Suppressor macrophage treated with lipopolysaccharide for 1 hour (primary cell): ENCODE data around the gene CEMIP.
"Not testable (repeated sequence)": the region's sequence is repeated elsewhere in the genome, so short reads cannot be mapped to it uniquely, and the experiment has no call there.

ENCODE experiments used
- DNase-seq, 3 donors: peaks; one replicate each; pipeline ENCODE4 v3.0.0-alpha.2; 2020 to 2022

Gene CEMIP

GRCh38 chr15:80763235-80763634, 15.9 kb upstream of the CEMIP start:
- DNase-seq = not testable (repeated sequence)

- no peak for DNase-seq
Observed at GRCh38 chr15:80764535-80764934, 14.6 kb upstream of the CEMIP start.

- no peak for DNase-seq
Observed at GRCh38 chr15:80766275-80766674, 12.9 kb upstream of the CEMIP start.

- no peak for DNase-seq
Observed at GRCh38 chr15:80768158-80768557, 11.0 kb upstream of the CEMIP start.

DNA sequence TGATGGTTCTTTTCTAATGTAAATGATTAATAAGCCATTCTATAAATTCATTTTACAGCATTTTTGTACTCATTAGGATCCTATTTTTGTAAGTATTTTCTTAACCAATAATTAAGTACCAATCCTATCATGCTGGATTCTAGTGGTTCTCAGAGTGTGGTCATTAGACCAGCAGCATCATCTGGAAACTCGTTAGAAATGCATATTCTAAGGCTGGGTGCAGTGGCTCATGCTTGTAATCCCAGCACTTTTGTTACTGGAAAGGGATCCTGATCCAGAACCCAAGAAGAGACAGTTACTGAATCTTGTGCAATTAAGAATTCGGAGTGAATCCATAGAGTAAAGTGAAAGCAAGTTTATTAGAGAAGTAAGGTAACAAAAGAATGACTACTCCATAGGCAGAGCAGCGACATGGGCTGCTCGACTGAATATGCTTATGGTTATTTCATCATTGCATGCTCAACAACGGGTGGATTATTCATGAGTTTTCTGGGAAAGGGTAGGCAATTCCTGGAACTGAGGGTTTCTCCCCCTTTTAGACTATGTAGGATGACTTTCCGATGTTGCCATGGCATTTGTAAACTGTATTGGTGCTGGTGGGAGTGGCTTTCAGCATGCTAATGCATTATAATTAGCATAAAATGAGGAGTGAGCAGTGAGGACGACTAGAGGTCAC, 9.9 kb upstream of the CEMIP start:
- no peak for DNase-seq

DNA sequence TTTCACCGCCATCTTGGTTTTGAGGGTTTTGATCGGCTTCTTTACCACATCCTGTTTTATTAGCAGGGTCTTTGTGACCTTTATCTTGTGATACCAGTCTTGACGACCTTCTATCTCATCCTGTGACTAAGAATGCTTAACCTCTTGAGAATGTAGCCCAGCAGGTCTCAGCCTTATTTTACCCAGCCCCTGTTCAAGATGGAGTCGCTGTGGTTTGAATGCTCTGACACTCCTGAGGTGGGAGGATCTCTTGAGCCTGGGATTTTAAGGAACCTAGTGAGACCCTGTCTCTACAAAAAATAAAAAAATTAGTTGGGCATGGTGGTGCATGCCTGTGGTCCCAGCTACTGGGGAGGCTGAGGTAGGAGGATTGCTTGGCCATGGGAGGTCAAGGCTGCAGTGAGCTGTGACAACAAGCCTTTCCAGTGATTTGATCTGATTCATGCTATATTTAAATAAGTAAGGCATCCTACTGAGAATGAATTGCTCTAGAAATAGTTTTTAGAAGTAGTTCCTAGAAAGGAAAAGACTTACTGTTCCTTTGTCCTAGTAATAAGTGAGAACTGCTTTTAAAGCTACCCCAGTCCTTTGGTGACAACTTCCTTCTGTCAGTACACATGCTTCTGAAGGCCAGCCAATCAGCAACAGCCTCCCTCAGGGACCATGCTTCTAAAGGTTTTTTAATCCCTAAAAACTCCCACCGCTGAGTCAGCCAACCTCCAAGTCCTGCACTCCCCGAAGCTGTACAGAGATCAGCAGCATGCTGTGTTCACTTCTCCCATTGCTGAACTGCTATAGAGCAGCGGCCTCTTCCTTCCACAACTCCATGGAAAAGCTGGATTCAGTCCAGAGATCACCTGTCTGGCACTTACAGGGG, 9.1 kb upstream of the CEMIP start:
- no peak for DNase-seq

GRCh38 chr15:80773122-80773551, 6.0 kb upstream of the CEMIP start:
- DNase-seq = no peak

DNA sequence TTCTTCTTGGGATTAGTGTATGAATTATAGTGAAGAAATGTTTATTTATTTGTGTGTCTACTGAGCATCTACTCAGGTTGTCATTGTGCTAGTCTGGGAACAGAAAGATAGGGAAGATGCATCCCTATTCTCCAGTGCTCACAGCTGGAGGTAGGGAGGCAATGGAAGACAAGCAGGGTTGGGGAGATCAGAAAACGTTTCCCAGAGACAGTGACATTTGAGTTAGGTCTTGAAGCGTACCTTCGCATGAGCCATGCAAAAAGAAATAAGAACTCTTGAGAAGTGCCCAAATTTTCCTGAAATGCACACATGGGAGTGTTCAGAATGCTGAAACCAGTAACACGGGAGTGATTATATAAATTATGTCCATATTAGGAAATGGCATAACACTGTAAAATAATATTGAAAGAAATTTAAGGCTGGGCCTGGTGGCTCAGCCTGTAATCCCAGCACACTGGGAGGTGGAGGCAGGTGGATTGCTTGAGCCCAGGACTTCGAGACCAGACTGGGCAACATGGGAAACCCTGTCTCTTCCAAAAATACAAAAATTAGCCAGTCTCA, 5.3 kb upstream of the CEMIP start:
- DNase-seq = no peak

- no peak for DNase-seq
Observed at GRCh38 chr15:80774486-80774885, 4.7 kb upstream of the CEMIP start.

GRCh38 chr15:80775338-80775737, 3.8 kb upstream of the CEMIP start:
- no peak for DNase-seq

GRCh38 chr15:80776420-80777045, 2.6 kb upstream of the CEMIP start:
- DNase-seq = peak; percentile 87 to 93 (median 92)

GRCh38 chr15:80777137-80777536, 2.0 kb upstream of the CEMIP start:
- DNase-seq = peak; percentile 85 to 95 (median 91)

DNA sequence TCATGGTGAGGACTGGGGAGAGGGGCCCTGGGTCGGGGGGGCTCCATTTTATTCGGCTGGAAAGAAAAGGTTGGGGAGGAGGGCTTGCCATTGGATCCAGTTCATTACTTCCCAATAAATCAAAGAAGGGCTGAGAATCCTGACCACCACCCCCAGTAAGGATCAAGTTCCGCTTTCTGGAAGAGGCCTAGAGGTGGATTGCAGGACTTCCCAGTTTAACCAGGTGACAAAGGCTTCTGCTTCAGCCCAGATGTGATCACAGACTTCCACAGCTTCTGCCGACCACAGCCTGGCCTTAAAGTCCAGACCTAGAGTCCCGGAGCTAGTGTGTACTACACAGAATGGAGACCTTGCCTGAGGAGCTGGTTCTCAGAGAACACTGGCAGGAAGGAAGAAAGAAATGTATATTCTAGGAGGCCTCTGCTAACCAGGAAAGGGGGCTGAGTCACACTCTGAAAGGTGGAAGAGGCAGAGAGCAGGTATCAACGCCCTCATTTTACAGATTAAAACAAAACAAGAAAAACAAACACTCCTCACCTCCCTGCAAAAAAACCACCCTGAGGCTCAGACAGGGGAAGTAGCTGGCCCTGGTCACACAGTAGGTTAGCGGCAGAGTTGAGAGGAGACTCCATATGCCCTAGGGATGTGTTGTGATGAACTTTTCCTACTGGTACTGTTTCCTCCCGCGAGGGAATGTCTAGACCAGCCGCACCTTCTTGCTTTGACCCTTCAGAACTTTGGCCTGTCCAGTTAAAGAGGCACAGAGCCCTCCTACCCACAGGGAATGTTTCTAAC, 1.1 kb upstream of the CEMIP start:
- DNase-seq = peak in 1 of 3 donors; percentile 12

GRCh38 chr15:80778621-80778963, 578 bp upstream of the CEMIP start:
- no peak for DNase-seq

DNA sequence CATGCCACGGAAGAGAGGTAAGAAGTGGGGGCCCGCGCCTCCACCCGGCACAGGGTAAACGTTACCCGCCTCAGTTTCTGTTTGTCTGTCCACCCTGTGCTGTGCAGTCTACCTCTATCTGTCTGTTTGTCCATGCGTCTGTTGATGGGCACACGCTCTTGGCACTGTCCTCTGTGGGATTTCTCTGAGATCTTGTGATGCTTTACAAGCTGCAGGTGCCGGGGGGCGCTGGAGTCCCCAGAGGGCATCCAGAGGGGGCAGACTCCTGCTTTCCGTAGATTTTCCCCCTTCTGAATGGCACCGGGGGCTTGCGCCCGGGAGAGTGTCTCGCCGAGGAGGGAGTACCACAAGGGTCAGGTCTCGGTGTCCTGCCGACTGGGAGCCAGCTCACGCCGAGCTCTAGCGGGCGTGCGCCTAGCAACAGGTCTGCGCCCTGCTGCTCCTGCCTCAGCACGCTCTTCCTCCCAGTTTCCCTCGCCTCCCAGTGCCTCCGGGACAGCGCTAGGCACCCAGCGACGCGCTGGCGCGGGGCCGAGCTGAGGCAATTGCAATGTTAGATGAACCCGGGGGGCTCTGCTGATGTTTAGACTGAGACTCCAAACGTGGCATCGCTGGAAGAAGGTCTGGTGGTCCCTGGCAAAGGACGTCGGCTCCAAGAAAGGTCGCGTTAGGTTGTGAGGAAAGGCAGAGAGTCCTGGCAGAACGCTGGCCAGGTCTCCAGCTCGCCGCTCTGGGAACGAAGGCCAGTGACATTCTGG, 667 bp downstream of the CEMIP start:
- no peak for DNase-seq

DNA sequence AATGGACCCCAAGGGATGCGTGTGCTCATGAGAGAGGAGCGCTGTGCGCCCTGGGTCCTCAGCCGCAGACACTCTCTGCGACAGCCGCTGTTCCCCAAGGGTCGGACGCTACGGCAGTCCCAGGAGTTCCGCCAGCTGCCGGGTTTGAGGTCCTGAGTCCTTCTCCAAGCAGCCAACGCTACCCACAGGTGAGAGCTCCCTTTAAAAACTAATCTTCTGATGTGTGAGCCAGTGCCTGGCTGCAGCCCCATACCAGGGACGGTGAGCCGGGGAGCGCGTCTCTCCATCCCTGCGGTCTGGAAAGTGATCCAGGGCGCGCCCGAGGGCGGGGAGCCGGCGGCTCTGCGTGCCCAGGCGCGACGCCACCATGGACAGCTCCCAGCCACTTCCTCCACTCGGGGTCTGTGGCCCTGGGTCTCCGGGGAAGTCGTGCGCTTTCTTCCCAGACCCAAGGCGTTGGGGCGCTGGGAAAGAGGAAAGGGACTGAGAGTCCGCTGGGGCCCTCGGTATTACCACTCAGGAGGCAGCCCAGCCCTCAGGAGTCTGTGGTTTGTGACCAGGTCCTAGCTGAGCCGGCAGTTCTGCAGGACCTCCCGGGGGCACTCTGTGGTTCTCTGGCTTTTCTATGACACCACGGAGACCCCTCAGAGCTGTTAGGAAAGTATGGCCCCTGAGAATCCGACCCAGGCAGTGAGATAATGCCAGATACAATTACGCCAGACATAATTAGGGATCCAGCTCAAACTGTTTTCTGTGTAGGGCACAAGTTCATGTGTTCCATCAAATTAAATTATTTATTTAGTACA, 1.4 kb downstream of the CEMIP start:
- peak; percentile 55 to 81 (median 61) for DNase-seq

- no peak for DNase-seq
Observed at GRCh38 chr15:80783260-80783659, 4.1 kb downstream of the CEMIP start.

GRCh38 chr15:80785335-80785734, 6.2 kb downstream of the CEMIP start:
- no peak for DNase-seq

- no peak for DNase-seq
Observed at GRCh38 chr15:80785811-80786354, 6.7 kb downstream of the CEMIP start.

GRCh38 chr15:80787316-80787715, 8.1 kb downstream of the CEMIP start:
- no peak for DNase-seq

DNA sequence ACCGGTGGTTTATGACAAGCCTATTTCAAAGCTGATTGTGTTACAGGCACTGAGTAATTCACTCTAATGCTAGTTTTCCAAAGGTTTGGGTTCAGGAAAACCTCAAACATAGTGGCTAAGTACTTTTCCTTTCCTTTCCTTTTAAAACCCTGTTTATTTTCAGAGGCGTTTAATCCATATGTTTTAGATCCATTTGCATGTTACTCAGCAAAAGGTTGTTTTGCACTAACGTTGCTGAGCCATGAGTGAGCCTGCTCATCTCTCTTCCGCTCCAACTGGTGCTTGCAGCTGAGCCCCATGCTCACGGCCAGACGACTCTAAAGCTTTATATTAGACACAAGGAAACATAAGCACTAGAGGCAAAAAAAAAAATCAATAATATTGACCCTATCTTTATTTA, 9.4 kb downstream of the CEMIP start:
- peak in 1 of 3 donors; percentile 27 for DNase-seq
